H1 (cell line): ENCODE data around the gene ZFAND3. TPM values are rescaled to one million over a fixed set of nuclear protein-coding genes. Genes with fewer than 3 reads are reported as not detected.

ENCODE experiments used
- CHD1 ChIP-seq: IDR thresholded peaks from 2 replicates; pipeline ENCODE4 v1.6.1; 2012; ENCODE audit warnings: low read depth, low read length, improper control_type of control experiment
- EGR1 ChIP-seq: IDR thresholded peaks from 2 replicates; pipeline ENCODE4 v1.6.1; 2011; ENCODE audit warnings: low read depth, low read length, borderline replicate concordance
- GTF2F1 ChIP-seq: IDR thresholded peaks from 2 replicates; pipeline ENCODE4 v1.6.1; 2012; ENCODE audit warnings: low read depth, low read length, improper control_type of control experiment, borderline replicate concordance
- KDM4A ChIP-seq: IDR thresholded peaks from one replicate; pipeline ENCODE4 v1.7.1; 2012; ENCODE audit warnings: low read depth, mild to moderate bottlenecking, moderate library complexity, low read length, inconsistent platforms; ENCODE audit not compliant: severe bottlenecking
- SUZ12 ChIP-seq: fragments of 200-600 bp; sonication (generic); IDR thresholded peaks from 2 replicates; pipeline ENCODE4 v1.6.1; 2012; ENCODE audit warnings: mild to moderate bottlenecking, inconsistent platforms, low read length, moderate library complexity, mixed read lengths
- TBP ChIP-seq: IDR thresholded peaks from 2 replicates; pipeline ENCODE4 v1.6.1; 2011; ENCODE audit warnings: low read depth, low read length, improper control_type of control experiment
- polyA plus RNA-seq, 7 experiments: library from polyadenylated mRNA; depleted of rRNA in 3 of 7; stranded (reverse) in 5 of 7; unstranded in 2 of 7; fragments of >200 nt in 5 of 7; fragments of 200-250 nt in 2 of 7; gene quantifications; 1 replicate in 5 of 7; 2 replicates in 1 of 7; 4 replicates in 1 of 7; pipeline versions ENCODE4 v1.2.1 to v1.2.3, GENCODE V29; 2011 to 2013; ENCODE audit warnings: missing spikeins in 2 of 7, mixed read lengths in 2 of 7
- total RNA-seq: library from RNA; stranded (reverse); fragmentation: NEBNext Ultra II Directional; extraction: Animal tissue kit (Norgen Biotek cat#: 25700); gene quantifications from 2 replicates; pipeline ENCODE4 v1.2.1, GENCODE V29; 2021

The ZFAND3 gene
- total and polyA plus RNA-seq, 2 of the 8 experiments (the other 6 are each of a cell fraction or from before 2014, with no cell fraction given), result 13.0 to 51.3 TPM

DNA sequence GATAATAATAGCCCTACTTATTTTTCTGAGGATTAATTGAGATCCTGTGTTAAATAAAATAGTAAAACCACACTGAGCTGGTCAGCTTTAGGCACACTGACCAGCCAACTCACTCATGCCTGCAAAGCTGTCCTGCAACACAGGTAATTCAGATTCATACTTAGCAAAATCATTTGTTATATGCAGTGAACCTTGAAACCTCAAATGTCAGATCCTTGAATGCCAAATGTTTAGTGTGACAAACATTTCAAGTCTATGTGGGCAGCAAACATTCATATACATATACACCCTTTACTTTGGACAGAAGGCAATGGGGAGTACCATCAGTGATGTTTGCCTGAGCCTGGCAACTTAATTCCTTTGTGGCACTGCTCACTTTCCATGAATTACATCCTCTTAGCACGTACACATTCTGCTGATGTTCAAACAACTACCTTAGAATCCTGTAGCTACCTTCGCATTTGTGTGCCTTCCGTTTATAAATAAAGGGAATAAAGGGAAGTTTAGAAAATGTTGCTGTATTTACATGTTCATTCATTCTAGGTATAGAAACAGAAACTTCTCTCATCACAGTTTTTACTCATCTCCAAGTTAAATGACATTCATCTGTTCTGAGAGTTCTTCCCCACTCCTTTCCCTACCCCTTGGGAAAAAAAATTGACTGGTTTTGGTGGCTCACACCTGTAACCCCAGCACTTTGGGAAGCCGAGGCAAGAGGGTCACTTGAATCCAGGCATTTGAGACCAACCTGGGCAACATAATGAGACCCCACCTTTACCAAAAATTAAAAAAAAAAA is 140.8 kb downstream of the ZFAND3 start (continued):
- TF ChIP-seq SUZ12, result no peak
- TF ChIP-seq TBP, result no peak
- no peak for TF ChIP-seq GTF2F1
- no peak for TF ChIP-seq CHD1
- no peak for TF ChIP-seq EGR1
- no peak for TF ChIP-seq KDM4A
